ENCODE results near the gene SCAPER. TPM values are rescaled to one million over a fixed set of nuclear protein-coding genes. Genes with fewer than 3 reads are reported as not detected.

The SCAPER gene
- total RNA-seq, 1 donor from 2014 or later, result 24.7 TPM

Small RNA genes lying within 50 kb of the gene (microRNA-seq; reads per million reads assigned to microRNA genes)
- not detected for gene MIR3713 (ENCODE audit: borderline number of aligned reads)

Other genes with a start within 250 kb of the SCAPER start
- gene RCN2, start 26.4 kb upstream of the SCAPER start, total RNA-seq, result 31.4 TPM
- gene PSTPIP1, start 89.8 kb upstream of the SCAPER start, total RNA-seq, result 24.8 TPM
- 558 TPM for gene TSPAN3, start 165.8 kb upstream of the SCAPER start, total RNA-seq